Measurements from ENCODE around the gene CCNQ. TPM values are rescaled to one million over a fixed set of nuclear protein-coding genes. Genes with fewer than 3 reads are reported as not detected.

CCNQ gene
- total RNA-seq, 1 experiment from 2014 or later, result 33.9 TPM

GRCh38 chrX:153626863-153627674, 28.1 kb upstream of the CCNQ start:
- Histone ChIP-seq H3F3A (ENCODE audit: insufficient read depth, low read depth) (no peaks in the 10 kb centered on the region), H3K79me2 (ENCODE audit: low read depth) (no peaks in the 10 kb centered on the region), H2AFZ (no peak overlapping the region), H3K27me3 (ENCODE audit: insufficient read depth, low read depth) (peaks cover 86% of the 10 kb centered on the region), H3K4me3 (no peak overlapping the region), H3K9me3 (ENCODE audit: insufficient read depth, low read depth) (no peaks in the 10 kb centered on the region), H3K4me2 (no peak overlapping the region), H3K27ac (no peak overlapping the region), H3K9me2 (ENCODE audit: insufficient read depth) (no peaks in the 10 kb centered on the region), H3K36me3 (ENCODE audit: low read depth) (no peaks in the 10 kb centered on the region), H3K4me1 (replicated peaks; ENCODE audit: insufficient read depth) (no peaks in the 10 kb centered on the region), H4K20me1 (ENCODE audit: insufficient read depth) (no peaks in the 10 kb centered on the region)
- no peak for DNase-seq
- BruUV-seq (replicated peaks), result no TSS peak
- TF ChIP-seq CTCF (conservative IDR thresholded peaks at IDR 0.05) (no peak), EZH2 (IDR thresholded peaks at IDR 0.05; ENCODE audit: low read depth) (no peak)
- ChIA-PET CTCF (no interaction called here), POLR2A (ENCODE audit: unreplicated experiment) (no interaction called here)
- intact Hi-C loops (cut with micrococcal nuclease; ENCODE audit: unreplicated experiment), result no loop called here

- ChIA-PET CTCF (no interaction called here), POLR2A (ENCODE audit: unreplicated experiment) (no interaction called here)
- Histone ChIP-seq H3K27me3 (ENCODE audit: insufficient read depth, low read depth) (peaks cover 80% of the 10 kb centered on the region), H2AFZ (no peak overlapping the region), H3K4me3 (no peak overlapping the region), H3K27ac (no peak overlapping the region), H3K4me2 (no peak overlapping the region), H3K9me3 (ENCODE audit: insufficient read depth, low read depth) (no peaks in the 10 kb centered on the region), H3K36me3 (ENCODE audit: low read depth) (no peaks in the 10 kb centered on the region), H3F3A (ENCODE audit: insufficient read depth, low read depth) (no peaks in the 10 kb centered on the region), H3K9me2 (ENCODE audit: insufficient read depth) (no peaks in the 10 kb centered on the region), H3K79me2 (ENCODE audit: low read depth) (no peaks in the 10 kb centered on the region), H3K4me1 (replicated peaks; ENCODE audit: insufficient read depth) (no peaks in the 10 kb centered on the region), H4K20me1 (ENCODE audit: insufficient read depth) (no peaks in the 10 kb centered on the region)
- intact Hi-C loops (cut with micrococcal nuclease; ENCODE audit: unreplicated experiment), result no loop called here
- TF ChIP-seq CTCF (conservative IDR thresholded peaks at IDR 0.05) (no peak), EZH2 (IDR thresholded peaks at IDR 0.05; ENCODE audit: low read depth) (no peak)
- DNase-seq, result no peak
- no TSS peak for BruUV-seq (replicated peaks)
Measured at GRCh38 chrX:153626025-153626633, 27.2 kb upstream of the CCNQ start.

DNA sequence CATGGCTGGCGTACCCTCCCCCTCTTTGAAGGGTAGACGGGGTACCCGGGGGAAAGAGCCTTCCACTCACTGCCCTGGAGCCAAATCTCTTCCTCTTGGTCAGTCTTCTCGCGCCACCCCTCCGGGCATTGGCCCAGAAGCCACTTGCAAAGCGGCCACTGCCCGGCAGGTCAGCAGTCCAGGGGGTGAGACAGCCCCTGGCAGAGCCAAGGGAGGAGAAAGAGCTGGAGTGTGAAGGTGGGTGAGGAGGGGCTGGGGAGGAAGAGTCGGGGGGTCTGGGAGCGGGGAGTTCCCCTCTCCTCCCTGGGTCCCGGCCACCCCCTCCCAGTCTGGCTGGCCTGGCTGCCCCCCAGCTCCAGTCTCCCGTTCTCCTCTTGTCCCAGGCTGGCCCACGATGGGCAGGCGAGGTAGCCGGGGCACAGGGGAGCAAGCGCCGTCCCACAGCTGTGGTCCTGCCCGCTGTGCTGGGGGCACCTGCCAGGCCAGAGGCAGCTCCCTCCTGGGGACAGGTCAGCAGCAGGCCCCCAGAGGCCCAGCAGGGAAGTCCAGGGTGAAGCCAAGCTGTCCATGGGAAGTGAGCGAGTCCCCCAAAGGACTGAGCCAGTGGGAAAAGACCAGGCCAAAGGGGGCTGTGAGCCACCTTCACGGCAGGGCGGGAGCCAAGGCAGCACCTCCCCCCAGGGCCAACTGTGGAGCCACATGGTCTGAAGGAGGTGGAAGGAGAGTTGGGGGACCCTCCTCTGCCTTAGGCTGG, 26.5 kb upstream of the CCNQ start:
- H3F3A ChIP-seq (ENCODE audit: insufficient read depth, low read depth), result no peaks in the 10 kb centered on the region
- no peaks in the 10 kb centered on the region for H3K79me2 ChIP-seq (ENCODE audit: low read depth)
- DNase-seq, result no peak
- no peaks in the 10 kb centered on the region for H4K20me1 ChIP-seq (ENCODE audit: insufficient read depth)
- no peak overlapping the region for H3K4me2 ChIP-seq
- H3K27ac ChIP-seq, result no peak overlapping the region
- no peaks in the 10 kb centered on the region for H3K9me2 ChIP-seq (ENCODE audit: insufficient read depth)
- H3K36me3 ChIP-seq (ENCODE audit: low read depth), result no peaks in the 10 kb centered on the region
- no peak overlapping the region for H2AFZ ChIP-seq
- H3K4me3 ChIP-seq, result no peak overlapping the region
- no peaks in the 10 kb centered on the region for H3K9me3 ChIP-seq (ENCODE audit: insufficient read depth, low read depth)
- CTCF ChIA-PET, result no interaction called here
- POLR2A ChIA-PET (ENCODE audit: unreplicated experiment), result no interaction called here
- H3K27me3 ChIP-seq (ENCODE audit: insufficient read depth, low read depth), result peaks cover 73% of the 10 kb centered on the region
- intact Hi-C loops (cut with micrococcal nuclease; ENCODE audit: unreplicated experiment), result no loop called here
- no peaks in the 10 kb centered on the region for H3K4me1 ChIP-seq (replicated peaks; ENCODE audit: insufficient read depth)
- no TSS peak for BruUV-seq (replicated peaks)
- TF ChIP-seq EZH2 (IDR thresholded peaks at IDR 0.05; ENCODE audit: low read depth), result no peak
- TF ChIP-seq CTCF (conservative IDR thresholded peaks at IDR 0.05), result no peak
